ENCODE results near the gene ZNF749. TPM values are rescaled to one million over a fixed set of nuclear protein-coding genes. Genes with fewer than 3 reads are reported as not detected.
A peak's percentile ranks its signal among the peaks of the same experiment; 100 is the strongest.
"Not testable (repeated sequence)": the region's sequence is repeated elsewhere in the genome, so short reads cannot be mapped to it uniquely, and the experiment has no call there.

The ZNF749 gene
- total and polyA plus RNA-seq, 2 donors = 10.2 to 17.1 TPM

DNA sequence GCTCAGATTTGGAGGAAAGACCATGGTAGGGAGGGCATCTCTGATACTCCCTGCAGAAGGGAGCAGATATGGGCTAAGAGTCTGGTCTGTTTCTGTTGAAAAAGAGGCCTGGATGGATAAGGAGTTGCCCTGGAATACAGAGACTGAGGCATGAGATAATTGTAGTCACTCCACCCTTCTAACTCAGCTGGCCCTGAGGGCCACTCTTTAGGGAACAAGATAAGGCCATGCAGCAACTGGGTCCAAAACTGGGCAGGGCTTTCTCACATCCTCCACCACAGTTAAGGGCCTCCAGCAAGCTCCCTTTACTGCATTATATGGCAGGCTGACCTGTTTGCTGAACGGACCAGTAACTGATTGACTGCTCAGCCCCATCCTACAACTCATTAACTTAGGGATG, 1.3 kb downstream of the ZNF749 start:
- Histone ChIP-seq H3K4me1 (ENCODE audit: insufficient read depth) (no peaks in the 10 kb centered on the region), H3K27ac (ENCODE audit: low read depth) (no peak overlapping the region), H3K4me3 (ENCODE audit: low read depth, low read length) (no peak overlapping the region), H3K36me3 (ENCODE audit: insufficient read depth) (no peaks in the 10 kb centered on the region)
- no peak for DNase-seq (ENCODE audit: extremely low spot score)
- WGBS = 54% methylated on average over 1 of the region's 1 CpG

- H3K27ac ChIP-seq (ENCODE audit: low read depth) = no peak overlapping the region
- no peak for DNase-seq (ENCODE audit: extremely low spot score)
- 56% methylated on average over 4 of the region's 4 CpGs for WGBS
- H3K36me3 ChIP-seq (ENCODE audit: insufficient read depth) = no peaks in the 10 kb centered on the region
- no peak overlapping the region for H3K4me3 ChIP-seq (ENCODE audit: low read depth, low read length)
- H3K4me1 ChIP-seq (ENCODE audit: insufficient read depth) = no peaks in the 10 kb centered on the region
These were observed 2.8 kb downstream of the ZNF749 start for GRCh38 chr19:57437931-57438330.

- WGBS = 91% methylated on average over 9 of the region's 9 CpGs
- Histone ChIP-seq H3K4me1 (ENCODE audit: insufficient read depth) (no peaks in the 10 kb centered on the region), H3K4me3 (ENCODE audit: low read depth, low read length) (no peak overlapping the region), H3K36me3 (ENCODE audit: insufficient read depth) (no peaks in the 10 kb centered on the region), H3K27ac (ENCODE audit: low read depth) (no peak overlapping the region)
- no peak for DNase-seq (ENCODE audit: extremely low spot score)
These were observed 3.8 kb downstream of the ZNF749 start for GRCh38 chr19:57438925-57439324.

GRCh38 chr19:57441979-57442752, 7.0 kb downstream of the ZNF749 start:
- Histone ChIP-seq H3K4me3 (ENCODE audit: low read depth, low read length) (no peak overlapping the region), H3K36me3 (ENCODE audit: insufficient read depth) (no peaks in the 10 kb centered on the region), H3K27ac (ENCODE audit: low read depth) (no peak overlapping the region), H3K4me1 (ENCODE audit: insufficient read depth) (no peaks in the 10 kb centered on the region)
- no peak for DNase-seq (ENCODE audit: extremely low spot score)
- 75% methylated on average over 7 of the region's 7 CpGs for WGBS

GRCh38 chr19:57443121-57443696, 8.1 kb downstream of the ZNF749 start:
- Histone ChIP-seq H3K4me1 (ENCODE audit: insufficient read depth) (no peaks in the 10 kb centered on the region), H3K4me3 (ENCODE audit: low read depth, low read length) (no peak overlapping the region), H3K27ac (ENCODE audit: low read depth) (no peak overlapping the region), H3K36me3 (ENCODE audit: insufficient read depth) (no peaks in the 10 kb centered on the region)
- no peak for DNase-seq (ENCODE audit: extremely low spot score)
- 84% methylated on average over 5 of the region's 5 CpGs for WGBS

GRCh38 chr19:57452307-57452706, 17.2 kb downstream of the ZNF749 start:
- 93% methylated on average over 3 of the region's 3 CpGs for WGBS
- H3K4me3 ChIP-seq (ENCODE audit: low read depth, low read length) = no peak overlapping the region
- peaks cover 3% of the 10 kb centered on the region for H3K36me3 ChIP-seq (ENCODE audit: insufficient read depth)
- H3K27ac ChIP-seq (ENCODE audit: low read depth) = no peak overlapping the region
- no peaks in the 10 kb centered on the region for H3K4me1 ChIP-seq (ENCODE audit: insufficient read depth)
- DNase-seq (ENCODE audit: extremely low spot score) = no peak

DNA sequence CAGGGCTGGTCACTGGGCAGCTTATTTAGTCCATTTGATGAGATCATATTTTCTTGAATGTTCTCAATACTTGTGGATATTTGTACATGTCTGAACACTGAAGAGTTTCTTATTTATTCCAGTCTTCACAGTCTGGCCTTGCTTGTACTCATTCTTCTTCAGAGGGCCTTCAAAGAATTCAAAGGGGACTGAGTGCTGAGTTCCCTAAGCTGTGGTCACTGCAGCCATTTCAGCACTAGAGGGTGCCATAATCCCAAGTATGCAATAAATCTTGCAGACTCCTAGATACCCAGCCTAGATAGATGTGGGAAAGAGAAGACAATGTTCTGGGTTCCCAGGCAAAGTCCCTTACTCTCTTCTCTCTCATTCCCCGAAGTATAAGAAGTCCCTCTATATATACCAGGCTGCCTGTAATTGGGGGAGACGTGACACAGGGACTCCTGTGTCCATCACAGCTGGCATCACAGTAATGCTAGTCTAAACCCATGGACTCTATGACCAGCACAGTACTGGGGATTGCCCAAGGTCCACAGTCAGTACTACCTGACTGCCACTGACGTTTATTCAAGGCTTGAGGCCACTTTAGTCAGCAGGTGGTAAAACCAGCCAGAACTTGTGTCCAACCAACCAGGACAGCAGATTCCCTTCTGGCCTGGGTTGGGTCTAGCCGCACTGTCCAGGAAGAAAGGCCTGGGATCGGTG, 30.7 kb downstream of the ZNF749 start:
- H3K36me3 ChIP-seq (ENCODE audit: insufficient read depth) = peaks cover 4% of the 10 kb centered on the region
- 73% methylated on average over 5 of the region's 5 CpGs for whole genome bisulfite sequencing
- H3K4me3 ChIP-seq (ENCODE audit: low read depth, low read length) = no peak overlapping the region
- no peak for DNase-seq (ENCODE audit: extremely low spot score)
- H3K27ac ChIP-seq (ENCODE audit: low read depth) = no peak overlapping the region
- no peaks in the 10 kb centered on the region for H3K4me1 ChIP-seq (ENCODE audit: insufficient read depth)

DNA sequence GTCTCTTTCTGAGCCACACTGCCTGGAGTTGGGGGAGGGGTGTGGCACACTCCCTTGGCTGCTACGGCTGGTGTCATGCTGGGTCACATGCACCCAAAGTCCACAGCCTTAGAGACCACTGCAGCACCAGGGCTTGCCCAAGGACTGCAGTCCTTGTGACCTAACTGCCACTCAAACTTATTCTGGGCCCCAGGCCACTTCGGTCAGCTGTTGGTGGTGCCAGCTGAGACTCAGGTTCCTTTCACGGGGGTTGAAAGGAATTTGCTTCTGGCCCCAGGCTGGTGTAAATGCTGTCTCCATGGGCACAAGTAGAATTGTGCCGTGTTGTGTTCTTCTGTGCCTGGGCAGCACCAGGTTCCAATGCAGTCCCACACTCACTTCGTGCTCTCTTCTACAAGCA, 31.4 kb downstream of the ZNF749 start:
- no peak for DNase-seq (ENCODE audit: extremely low spot score)
- H3K36me3 ChIP-seq (ENCODE audit: insufficient read depth) = peaks cover 4% of the 10 kb centered on the region
- 99% methylated on average over 5 of the region's 5 CpGs for WGBS
- H3K4me1 ChIP-seq (ENCODE audit: insufficient read depth) = no peaks in the 10 kb centered on the region
- H3K27ac ChIP-seq (ENCODE audit: low read depth) = no peak overlapping the region
- H3K4me3 ChIP-seq (ENCODE audit: low read depth, low read length) = no peak overlapping the region

- 98% methylated on average over 4 of the region's 4 CpGs for WGBS
- no peak for DNase-seq (ENCODE audit: extremely low spot score)
- Histone ChIP-seq H3K27ac (ENCODE audit: low read depth) (no peak overlapping the region), H3K4me3 (ENCODE audit: low read depth, low read length) (no peak overlapping the region), H3K4me1 (ENCODE audit: insufficient read depth) (peaks cover 2% of the 10 kb centered on the region), H3K36me3 (ENCODE audit: insufficient read depth) (peaks cover 5% of the 10 kb centered on the region)
These were observed 38.5 kb downstream of the ZNF749 start for GRCh38 chr19:57473646-57474045.

- 9% methylated on average over 38 of the region's 38 CpGs for WGBS
- peaks cover 2% of the 10 kb centered on the region for H3K4me1 ChIP-seq (ENCODE audit: insufficient read depth)
- peak; percentile 91 for DNase-seq (ENCODE audit: extremely low spot score)
These were observed 42.3 kb downstream of the ZNF749 start, which contains the start of gene ZNF772 for GRCh38 chr19:57477191-57478008. TSS of gene ZNF772 (minus strand) at chr19:57477566. CDS start at chr19:57477309, 257 bp downstream.

GRCh38 chr19:57487477-57488298, 52.6 kb downstream of the ZNF749 start, which contains the start of gene ZNF419:
TSS of gene ZNF419 (plus strand) at chr19:57487750. CDS start at chr19:57487951, 201 bp downstream.
- peak; percentile 77 for DNase-seq (ENCODE audit: extremely low spot score)
- not testable (repeated sequence) for H3K4me1 ChIP-seq (ENCODE audit: insufficient read depth); H3K36me3 ChIP-seq (ENCODE audit: insufficient read depth); H3K27ac ChIP-seq (ENCODE audit: low read depth)
- peak within 1 kb of the TSS; percentile 82 for H3K4me3 ChIP-seq (ENCODE audit: low read depth, low read length)
- 1% methylated on average over 59 of the region's 69 CpGs for WGBS

More at GRCh38 chr19:57477191-57478008, 42.3 kb downstream of the ZNF749 start, which contains the start of gene ZNF772:
- Histone ChIP-seq H3K4me3 (ENCODE audit: low read depth, low read length) (peak within 1 kb of the TSS; percentile 61), H3K36me3 (ENCODE audit: insufficient read depth) (peaks cover 5% of the 10 kb centered on the region), H3K27ac (ENCODE audit: low read depth) (no peak within 1 kb of the TSS)

- no CpG with 5 or more reads among the region's 1 CpG for WGBS
- H3K4me3 ChIP-seq (ENCODE audit: low read depth, low read length); H3K27ac ChIP-seq (ENCODE audit: low read depth); H3K4me1 ChIP-seq (ENCODE audit: insufficient read depth); DNase-seq (ENCODE audit: extremely low spot score); H3K36me3 ChIP-seq (ENCODE audit: insufficient read depth): not testable (repeated sequence)
These were observed 53.1 kb downstream of the ZNF749 start for GRCh38 chr19:57488299-57488644.

Data from urinary bladder (tissue), 4 donors.